Measurements from ENCODE around the gene LAYN. TPM values are rescaled to one million over a fixed set of nuclear protein-coding genes. Genes with fewer than 3 reads are reported as not detected.

Gene LAYN
- total RNA-seq, 8 experiments from 2014 or later: 0.21 to 11.8 (median 0.54) TPM; not detected in 1

GRCh38 chr11:111606986-111607385 is 66.5 kb downstream of the LAYN start:
- ATAC-seq (replicated peaks in 6 of 8): no peak
- in situ Hi-C loops (cut with MboI; ENCODE audit: low pct_unique_long_range_greater_than_20kb in 2 of 9, low sequenced_read_pairs in 9 of 9, unreplicated experiment in 9 of 9): loop anchor here in 6 of 9 experiments (10.0 to 25.0 kb wide), 4 partner anchors 158 to 238 kb away; partner anchors contain the start of gene PPP2R1B (in 1 of the 6)
- peaks cover 3 to 17% of the 10 kb centered on the region in 2 donors for H3K4me1 ChIP-seq (replicated peaks in 1 of 2)
- H3K27ac ChIP-seq: no peak overlapping the region
- H3K4me3 ChIP-seq: no peak overlapping the region

- H3K4me3 ChIP-seq: no peak overlapping the region
- in situ Hi-C loops (cut with MboI; ENCODE audit: low pct_unique_long_range_greater_than_20kb in 2 of 9, low sequenced_read_pairs in 9 of 9, unreplicated experiment in 9 of 9): loop anchor here in 6 of 9 experiments (10.0 to 25.0 kb wide), 4 partner anchors 157 to 237 kb away; partner anchors contain the start of gene PPP2R1B (in 1 of the 6)
- H3K27ac ChIP-seq: no peak overlapping the region
- ATAC-seq (replicated peaks in 6 of 8): no peak
- 75 to 100% (median 93%) methylated on average over 1 to 3 of the region's 3 CpGs for WGBS, 10 experiments
- peaks cover 3 to 17% of the 10 kb centered on the region in 2 donors for H3K4me1 ChIP-seq (replicated peaks in 1 of 2)
Measured at GRCh38 chr11:111607751-111608150, 67.2 kb downstream of the LAYN start.

Other genes starting within 250 kb of the LAYN start
- 1 to 10 TPM in 4 of 8 experiments, under 1 TPM in 4; 0.33 to 5.9 (median 1.1) TPM for gene POU2AF3, start 242.2 kb upstream of the LAYN start, total RNA-seq
- gene POU2AF1, start 161.4 kb upstream of the LAYN start, total RNA-seq: 1 to 10 TPM in 1 of 8 experiments, under 1 TPM in 5, not detected in 2; 0.05 to 1.0 (median 0.35) TPM
- gene BTG4, start 28.3 kb upstream of the LAYN start, total RNA-seq: under 1 TPM in 1 of 8 experiments, not detected in 7; 0.29 TPM
- 10 to 100 TPM in 1 of 8 experiments, 1 to 10 TPM in 1, under 1 TPM in 3, not detected in 3; 0.05 to 61.7 (median 0.49) TPM for gene HOATZ, start 25.9 kb upstream of the LAYN start, total RNA-seq
- 10 to 100 TPM in 7 of 8 experiments, 1 to 10 TPM in 1; 8.5 to 22.5 (median 12.1) TPM for gene SIK2, start 61.7 kb downstream of the LAYN start, total RNA-seq
- gene PPP2R1B, start 225.7 kb downstream of the LAYN start, total RNA-seq: 10 to 100 TPM; 11.8 to 43.7 (median 19.4) TPM